GM21360 (cell line): ENCODE measurements around the gene LRRC25.

ENCODE experiments used
- ATAC-seq: cut with Tn5 transposase; IDR thresholded peaks from one replicate; pipeline ENCODE4 v1.9.1; 2021; ENCODE audit warnings: mild to moderate bottlenecking, moderate library complexity; ENCODE audit not compliant: unreplicated experiment

LRRC25 gene

DNA sequence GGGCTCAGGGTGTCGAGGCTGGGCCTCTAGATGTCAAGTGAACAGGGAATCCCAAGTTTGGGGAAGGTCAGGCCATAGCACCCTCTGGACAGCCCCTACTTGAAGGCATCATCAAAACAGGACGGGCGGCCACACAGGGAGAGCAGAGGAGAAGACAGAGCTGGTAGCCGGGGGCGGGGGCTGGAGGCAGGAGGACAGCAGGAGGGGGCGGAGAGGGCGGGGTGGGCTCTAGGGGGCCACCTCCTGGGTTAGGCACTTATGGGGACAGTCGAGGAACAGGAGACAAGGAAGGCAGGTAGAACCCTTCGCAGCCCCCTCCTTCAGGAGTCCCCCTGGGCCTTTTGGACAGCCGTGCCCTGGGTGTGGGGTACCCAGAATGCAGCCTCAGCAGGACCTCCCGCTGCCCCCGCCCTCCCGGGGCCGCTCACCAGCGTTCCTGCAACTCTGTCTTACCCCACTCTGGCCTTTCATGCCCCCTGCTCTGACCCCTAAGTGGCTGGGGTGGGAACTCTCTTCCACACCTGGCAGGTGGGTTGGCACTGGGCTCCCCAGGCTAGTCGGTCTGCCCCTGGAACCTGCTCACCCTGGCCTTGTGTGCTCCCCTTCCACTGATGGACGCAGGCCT is 27.6 kb upstream of the LRRC25 start:
- ATAC-seq = no peak

DNA sequence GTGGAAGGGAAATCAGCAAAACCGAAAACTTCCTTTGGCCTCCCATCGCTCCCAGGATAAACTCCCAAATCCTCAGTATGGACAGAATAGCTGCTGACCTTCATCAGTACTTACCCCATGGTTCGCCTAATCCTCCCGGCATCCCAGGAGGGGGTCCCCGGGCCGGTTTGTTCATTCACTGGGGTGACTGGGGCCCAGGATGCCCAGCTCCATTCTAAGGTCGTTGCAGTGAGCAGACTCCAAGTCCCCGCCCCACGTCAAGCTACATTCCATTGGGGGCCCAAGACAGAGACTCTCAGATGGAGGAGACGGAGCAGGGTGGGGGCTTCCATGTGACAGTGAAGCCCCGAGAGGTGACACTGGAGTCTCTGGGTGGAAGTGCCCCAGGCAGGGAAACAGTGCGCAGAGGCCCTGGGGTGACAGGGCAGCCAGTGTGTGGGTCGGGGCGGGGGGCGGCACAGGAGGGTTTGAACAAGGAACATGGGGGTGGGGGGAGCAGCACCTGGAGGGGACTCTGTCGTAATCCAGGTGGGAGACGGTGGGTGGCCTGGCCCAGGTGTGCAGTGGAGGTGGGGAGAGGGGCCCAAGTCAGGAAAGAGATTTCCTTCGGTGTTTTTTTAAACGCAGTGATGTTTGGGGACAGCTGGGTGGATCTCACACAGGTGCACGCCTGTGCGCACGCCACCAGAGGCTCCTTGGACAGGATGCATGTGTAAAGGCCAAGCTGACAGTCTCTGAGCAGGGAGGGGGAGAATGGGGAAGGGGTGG is 26.9 kb upstream of the LRRC25 start:
- ATAC-seq = no peak

DNA sequence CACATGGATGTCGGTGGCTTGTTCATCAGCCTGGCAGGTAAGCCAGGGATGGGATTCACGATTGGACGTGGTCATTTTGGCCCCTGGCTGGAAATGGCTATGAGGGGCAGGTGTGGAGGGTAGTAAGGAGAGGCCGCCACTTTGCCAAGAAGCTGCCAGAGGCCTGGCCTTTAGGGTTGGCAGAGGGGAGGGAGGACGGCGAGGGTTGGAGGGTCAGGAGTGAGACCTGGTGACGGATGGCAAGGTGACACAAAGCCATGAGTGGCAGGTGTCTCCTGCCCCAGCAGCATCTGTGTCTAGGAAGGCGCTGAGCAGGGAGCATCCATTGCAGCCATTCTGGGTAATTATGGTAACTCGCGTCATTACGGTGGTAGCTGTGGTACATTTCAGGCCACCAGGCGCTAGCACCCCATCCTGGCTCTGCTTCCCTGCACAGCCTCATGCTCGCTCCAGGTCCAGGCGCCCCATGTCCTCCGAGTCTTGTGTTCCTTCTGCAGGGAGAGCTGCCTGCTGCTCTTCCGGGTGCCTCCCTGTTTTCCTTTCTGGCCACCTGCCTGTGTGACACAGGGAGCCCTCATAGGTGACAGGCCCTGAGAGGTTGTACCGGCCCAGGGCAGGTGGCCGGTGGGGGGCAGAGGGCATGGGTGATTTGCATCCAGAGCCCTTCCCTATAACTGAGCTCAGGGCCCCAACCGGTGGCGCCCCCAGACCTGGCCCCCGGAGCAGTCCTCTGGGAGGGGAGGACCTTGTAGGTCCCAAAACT is 26.0 kb upstream of the LRRC25 start:
- no peak for ATAC-seq

DNA sequence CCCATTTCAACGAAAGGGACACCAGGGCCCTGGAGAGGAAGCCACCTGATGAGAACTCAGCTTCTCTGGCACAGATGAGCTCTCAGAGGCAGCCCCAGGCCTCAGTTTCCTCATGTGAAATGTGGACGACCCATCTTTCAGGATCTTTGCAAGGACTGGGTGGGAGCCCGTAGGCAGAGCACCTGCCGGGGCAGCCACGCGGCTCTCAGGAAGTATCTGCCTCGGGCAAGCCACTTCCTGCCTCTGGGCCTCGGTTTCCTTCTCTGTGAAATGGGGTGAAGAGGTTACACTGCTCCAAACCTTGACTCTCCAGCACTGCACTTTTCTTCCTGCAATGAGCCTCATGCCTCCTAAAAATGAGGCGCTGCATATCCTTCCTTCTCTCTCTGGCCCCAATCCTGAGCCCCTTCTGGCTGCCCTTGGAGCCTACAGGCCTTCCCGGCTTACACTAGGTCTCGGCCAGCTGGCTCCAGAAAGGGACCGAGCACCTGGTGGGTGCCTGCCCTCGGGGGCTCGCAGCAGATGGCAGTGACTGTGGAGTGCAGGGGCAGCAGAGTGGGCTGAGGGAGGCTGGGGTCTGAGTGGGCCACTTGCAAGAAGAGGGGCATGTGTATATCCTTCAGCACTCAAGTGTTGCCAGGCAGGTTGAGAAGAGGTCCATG is 25.2 kb upstream of the LRRC25 start:
- no peak for ATAC-seq

DNA sequence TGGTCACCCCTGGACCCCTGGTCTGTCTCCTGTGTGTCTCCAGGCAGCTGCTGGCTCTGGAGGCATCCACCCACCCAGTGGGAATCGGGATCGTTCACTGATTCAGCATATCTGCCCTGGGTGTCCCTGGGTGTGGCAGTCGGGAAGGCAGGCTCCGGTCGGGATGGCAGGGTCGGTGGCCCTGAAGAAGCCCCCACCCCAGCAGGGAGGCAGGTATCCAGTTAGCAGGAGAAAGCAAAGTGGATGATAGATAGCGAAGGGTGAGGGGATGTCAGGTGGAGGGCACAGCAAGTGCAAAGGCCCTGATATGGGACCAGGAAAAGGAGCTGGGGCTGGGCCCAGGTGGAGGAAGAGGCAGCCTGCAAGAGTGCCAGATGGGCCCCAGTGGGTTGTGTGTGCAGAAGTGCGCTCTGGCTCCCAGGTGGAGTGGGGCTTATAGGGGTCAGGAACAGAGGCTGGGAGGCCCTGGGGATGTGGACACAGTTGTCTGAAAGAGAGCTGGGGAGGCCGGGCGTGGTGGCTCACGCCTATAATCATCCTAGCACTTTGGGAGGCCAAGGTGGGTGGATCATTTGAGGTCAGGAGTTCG is 24.0 kb upstream of the LRRC25 start:
- no peak for ATAC-seq

DNA sequence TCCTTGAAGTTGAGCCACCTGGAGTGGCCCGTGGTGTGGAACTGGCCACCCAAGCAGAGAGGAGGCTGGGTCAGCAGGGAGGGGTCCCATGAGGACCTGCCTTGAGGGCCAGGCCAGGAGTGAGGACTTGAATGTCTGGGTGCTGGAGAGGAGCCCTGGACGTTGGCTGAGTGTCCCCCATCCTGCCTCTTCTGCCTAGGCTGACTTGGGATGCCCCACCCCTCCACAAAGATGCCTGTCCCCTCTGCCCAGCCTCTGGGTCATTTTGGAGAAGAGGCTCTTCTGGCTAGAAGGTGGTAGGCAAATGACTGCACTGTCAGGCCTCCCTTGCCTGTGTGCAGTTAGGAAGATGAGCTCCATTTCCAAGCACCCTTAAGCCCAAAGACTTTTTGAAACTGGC is 23.5 kb upstream of the LRRC25 start:
- ATAC-seq = no peak

DNA sequence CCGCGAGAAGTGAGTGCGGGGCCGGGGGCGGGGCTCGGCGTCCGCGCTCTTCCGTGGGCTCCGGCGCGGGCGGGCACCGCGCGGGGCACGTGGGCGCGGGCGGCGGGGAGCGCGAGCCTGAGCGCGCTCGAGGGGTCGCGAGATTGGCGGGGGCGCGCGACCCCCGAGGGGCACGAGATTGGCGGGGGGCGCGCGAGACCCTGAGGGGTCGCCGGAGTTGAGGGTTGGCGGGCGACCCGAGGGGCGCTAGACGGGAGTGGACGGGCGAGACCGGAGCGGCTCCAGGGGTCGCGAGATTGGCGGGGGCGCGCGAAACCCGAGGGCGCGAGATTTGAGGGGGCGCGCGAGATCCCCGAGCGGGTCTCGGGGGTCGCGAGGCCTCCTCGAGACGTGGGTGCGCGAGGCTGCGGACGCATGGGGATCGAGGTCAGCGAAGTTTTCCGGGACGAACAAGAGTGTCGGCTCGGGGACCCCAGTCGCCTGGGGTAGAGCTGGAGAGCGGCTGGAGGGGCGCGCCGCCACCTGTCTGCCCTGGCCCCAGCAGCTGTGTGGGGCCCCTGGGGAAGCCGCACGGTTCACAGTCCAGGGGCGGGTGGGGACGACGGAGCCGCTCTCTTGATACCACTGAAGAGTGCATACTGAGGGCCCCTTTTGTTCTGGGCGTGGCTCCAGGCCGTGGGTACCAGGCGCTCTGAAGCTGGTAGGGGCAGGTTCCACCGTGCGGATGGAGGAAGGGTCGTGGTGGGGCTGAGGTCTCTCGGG is 22.5 kb upstream of the LRRC25 start:
- no peak for ATAC-seq

DNA sequence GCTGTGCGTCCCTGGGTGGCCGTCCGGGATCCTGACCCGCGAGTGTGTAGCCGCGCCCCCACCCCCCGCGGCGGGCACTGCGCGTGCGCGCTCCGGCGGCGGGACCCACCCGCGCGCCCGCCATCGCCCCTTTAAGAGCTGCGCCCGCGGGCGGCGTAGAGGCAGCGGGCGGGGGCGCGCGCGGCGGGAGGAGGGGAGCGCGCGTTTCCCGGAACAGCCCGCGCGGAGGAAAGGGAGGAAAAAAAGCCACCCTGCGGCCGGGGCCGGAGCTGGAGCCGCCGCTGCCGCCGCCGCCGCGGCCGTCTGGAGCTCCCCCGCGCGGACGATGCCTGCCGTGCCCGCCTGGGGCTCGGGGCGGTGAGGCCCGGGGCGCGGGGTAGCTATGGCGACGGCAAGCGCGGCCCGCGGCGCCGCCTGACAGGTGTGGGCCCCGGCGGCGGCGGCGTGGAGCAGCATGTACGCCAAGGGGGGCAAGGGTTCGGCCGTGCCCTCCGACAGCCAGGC is 21.8 kb upstream of the LRRC25 start, which contains the start of gene SSBP4:
TSS of gene SSBP4 (plus strand) at position 204 of the 504 bp plus-strand sequence. CDS start at position 455, 251 bp downstream.
- no peak for ATAC-seq

DNA sequence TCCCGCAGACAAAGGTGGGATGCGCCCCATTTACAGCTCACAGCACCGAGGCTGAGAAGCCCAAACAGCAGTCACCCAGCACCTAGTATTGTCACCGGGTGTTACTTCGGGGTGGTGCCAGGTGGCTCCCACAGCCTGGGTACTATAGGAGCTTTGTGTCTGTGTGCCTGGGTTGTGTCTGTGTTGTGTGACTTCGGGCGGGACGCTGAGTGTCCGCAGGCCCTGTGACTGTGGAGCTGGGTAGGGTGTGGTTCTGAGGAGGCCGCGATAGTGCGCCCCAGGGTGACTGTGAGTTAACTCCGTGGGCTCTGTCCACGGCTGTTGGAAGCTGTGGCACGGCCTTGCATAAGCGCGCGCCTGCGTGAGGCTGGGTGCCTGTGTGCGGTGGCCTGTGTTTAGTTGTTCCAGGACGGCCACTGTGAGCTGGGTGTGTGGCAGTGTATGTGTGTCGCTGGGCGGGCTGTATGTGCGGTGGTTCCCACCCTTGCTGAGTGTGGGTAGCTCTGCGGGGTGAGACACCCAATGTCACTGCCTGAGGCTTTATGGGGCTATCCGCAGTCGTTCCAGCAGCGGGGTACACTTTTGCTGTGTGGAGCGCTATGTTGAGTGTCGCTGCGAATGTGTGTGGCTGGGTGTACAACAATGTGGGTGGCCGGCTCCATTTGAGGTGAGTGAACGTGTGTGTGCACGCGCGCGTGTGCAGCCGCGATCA is 21.2 kb upstream of the LRRC25 start:
- no peak for ATAC-seq

DNA sequence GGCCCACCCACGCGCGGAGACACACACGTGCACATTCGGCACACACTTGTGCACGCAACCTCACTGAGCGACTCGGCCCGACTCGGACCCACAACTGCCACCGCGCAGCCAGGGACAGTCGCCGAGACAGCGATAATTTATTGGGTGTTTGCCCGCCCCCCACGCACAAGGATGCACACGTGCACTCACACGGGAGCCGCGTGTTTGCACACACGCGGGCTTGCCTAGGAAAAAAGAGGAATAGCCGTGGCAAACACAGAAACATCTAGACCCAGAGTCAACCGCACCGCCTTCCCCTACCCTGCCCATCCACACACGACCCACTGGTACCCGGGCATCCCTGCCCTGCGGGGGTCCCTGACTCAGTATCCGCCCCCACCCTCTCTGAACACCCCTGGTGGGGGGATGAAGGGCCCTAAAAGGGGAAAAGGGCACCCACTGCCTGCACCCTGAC is 20.6 kb upstream of the LRRC25 start:
- no peak for ATAC-seq

DNA sequence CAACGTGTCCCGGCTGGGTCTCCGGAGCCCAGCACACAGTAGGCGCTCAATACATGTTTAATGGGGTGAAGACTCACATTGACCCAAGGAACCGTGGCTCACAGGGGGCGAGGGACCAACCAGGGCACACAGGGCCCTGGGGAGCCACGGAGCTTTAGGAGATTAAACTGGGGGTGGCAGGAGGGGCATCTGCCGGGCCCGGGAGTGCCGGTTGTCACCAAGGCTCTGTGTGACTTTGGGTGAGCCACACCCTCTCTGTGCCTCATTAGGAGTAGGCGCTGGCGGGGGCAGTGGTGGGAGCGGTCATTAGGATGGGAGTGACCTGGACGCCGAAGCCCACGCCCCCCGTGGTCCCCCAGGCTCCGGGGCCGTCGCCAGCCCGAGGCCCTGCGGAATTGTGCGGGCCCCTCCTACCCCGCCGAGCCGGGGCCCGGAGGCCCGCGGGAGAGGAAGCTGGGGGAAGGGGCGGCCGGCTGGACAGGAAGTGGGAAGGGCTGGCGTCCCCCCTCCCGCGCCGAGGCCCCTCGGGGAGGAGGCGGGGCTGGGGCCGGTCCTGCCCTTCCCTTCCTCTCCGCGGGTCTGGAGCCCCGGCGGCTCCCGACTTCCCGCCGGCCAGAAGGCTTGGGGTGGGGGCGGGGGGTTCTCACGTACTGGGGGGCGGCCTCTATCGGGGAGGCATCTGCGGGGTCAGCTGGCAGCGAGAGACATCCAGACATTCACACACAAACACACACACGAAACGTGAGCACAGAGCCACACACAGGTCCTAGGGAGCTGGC is 20.0 kb upstream of the LRRC25 start:
- no peak for ATAC-seq

DNA sequence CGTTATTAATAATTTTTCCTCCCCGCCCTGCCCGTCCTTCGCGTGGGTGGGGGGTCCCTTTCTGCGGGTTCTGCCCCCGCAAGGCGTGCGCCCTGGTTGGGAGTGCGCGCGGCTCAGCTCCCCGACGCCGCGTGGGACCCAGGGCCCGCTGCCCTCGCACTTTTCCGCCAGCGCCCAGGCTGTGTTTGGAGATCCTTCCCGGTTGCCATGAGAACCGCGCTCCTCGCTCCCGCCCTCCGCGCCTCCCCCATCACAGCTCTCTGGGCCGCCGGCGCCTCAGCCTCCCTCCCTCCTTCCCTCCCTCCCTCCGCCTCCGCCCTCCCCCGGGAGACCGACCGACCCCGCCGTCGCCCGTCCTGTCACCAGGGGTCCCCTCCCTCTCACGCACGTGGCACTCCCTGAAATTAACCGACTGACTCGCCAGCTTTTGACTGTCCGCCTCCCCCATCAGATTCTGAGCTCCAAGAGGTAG is 19.4 kb upstream of the LRRC25 start:
- ATAC-seq = no peak

DNA sequence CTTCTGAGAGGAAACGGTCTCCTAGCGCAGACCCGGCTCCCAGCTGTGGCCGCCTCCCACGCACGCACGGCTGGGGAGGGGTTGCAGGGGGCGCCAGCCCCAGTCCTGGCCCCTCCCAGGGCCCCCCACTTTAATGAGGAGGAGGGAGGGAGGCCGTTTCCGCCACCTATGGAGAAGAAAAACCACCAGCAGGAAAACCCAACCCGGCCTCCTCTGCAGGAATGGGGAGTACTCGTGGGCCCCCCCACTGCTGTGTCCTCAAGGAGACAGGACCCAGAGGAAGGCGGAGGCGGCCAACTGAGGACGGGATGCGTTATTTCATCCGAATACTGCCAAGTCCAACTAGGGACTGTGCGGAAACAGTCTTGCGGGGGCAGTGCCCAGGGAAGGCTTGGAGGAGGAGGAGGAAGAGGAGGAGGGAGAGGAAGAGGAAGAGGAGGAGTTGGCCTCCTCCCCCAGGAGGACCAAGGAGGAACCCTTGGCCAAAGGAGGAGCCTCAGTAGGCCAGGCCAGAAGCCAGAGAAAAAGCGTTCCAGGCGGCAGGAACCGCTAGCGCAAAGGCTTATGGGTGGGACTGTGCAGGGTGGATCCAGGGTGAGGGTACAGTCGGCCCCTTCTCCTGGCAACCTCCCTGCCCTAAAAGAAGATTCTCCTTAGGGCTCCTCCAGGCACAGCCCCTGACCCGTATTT is 17.9 kb upstream of the LRRC25 start:
- no peak for ATAC-seq

DNA sequence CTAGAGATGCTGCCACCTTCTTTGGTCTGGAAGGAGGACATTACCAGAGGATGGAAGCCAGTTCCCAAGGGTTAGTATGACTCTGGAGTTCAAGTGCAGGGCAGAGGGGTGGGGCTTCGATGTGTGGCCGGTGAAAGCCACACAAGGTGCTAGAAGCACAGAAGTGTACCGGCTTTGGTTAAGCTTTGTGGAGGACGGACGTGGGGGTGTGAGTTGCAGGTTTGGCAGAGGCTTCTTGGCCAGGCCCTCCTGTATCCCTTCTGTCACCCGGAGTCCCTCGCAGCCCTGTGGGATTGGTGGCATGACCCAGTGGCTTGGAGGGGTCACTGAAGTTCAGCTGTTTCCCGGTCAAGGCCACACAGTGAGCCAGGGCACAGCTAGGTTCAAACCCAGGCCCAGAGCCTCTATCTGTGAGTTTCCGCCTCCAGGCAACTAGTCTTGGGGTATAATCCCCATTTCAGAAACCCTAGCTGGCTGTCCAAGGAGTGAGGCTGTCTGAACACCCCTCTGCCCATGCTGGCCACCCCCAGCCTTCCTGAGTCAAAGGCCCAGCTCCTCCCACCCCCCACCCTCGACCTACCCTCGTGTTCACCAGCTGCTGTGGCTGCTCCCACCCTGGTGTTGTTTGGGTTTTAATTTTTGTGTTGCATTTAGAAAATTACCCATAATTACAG is 17.2 kb upstream of the LRRC25 start:
- no peak for ATAC-seq

DNA sequence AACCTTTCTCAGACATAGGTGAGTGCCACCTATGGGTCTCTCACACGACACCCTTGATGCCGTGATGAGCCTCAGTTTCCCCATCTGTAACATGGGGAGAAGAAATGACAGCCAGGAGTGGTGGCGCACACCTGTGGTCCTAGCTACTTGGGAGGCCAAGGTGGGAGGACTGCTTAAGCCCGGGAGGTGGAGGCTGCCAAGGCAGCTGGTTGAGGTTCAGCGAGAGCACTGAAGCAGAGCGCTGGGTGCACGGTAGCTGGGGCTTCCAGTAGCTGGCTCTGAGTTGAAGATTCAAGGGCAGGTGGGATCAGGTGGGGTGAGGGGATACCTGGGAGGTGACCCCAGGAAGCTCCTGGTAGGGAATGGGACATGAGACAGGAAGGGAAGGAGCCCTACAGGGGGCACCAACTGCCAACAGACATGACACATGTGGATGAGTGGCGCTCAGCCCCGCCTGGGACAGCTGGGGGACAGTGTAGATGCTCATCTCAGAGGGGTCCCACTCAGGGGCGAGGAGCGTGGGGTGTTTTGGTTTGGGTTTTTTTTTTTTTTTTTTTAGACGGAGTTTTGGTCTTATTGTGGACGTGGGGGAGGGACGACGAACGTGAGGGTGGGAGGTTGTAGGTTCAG is 15.3 kb upstream of the LRRC25 start:
- no peak for ATAC-seq

DNA sequence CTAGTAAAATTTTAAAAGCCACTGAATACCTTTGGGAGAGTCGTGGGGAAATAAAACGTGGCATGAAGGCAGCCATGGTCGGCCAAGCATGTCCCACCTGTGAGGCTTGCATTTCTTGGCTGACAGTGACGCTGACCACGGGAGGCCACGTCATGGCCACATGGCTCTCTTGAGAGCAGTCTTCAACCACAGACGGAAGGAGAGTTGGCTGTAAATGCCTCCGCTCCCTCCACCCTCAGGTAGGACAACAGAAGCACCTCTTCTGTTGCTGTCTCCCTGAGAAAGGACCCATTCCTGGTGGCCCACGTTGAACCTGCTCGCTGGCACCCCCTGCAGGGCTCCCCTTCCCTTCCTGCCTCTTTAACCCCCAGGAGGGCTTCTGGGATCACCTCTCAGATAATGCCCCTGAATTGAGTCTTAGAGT is 10.6 kb upstream of the LRRC25 start:
- ATAC-seq = no peak

DNA sequence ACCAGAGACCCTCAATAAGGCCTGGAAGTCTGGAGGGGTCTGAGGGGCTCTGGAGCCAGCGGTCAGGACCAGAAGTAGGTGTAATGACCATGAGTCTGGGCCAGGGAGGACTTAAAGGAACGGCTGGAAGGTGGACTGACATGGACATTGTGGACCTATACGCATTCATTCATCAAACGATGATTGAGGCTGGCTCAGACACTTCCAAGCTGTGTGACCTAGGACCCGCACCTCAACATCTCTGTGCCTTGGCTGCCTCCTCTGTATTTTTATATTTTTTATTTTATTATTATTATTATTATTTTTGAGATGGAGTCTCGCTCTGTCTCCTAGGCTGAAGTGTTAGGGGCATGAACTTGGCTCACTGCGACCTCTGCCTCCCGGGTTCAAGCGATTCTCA is 9.3 kb upstream of the LRRC25 start:
- no peak for ATAC-seq
